GM12864 (cell line): ENCODE measurements around the gene ISOC2.
A peak's percentile ranks its signal among the peaks of the same experiment; 100 is the strongest.

ENCODE experiments used
- DNase-seq: peaks from one replicate; pipeline ENCODE4 v3.0.0-alpha.2; 2011; ENCODE audit warnings: low read depth
- H3K4me3 ChIP-seq: 2 replicates; pipeline ENCODE4 v1.5.1; 2011; ENCODE audit warnings: mild to moderate bottlenecking, low read depth, low read length, control low read depth
- TF ChIP-seq, protein P1 (sequence below): IDR thresholded peaks from 2 replicates; pipeline ENCODE4 v1.5.1; 2011; ENCODE audit warnings: low read depth, mild to moderate bottlenecking, moderate library complexity, low read length, control low read depth, inconsistent platforms; ENCODE audit errors: missing control alignments

ISOC2 gene

GRCh38 chr19:55484593-55485438 is 23.4 kb upstream of the ISOC2 start, which contains the start of gene NAT14:
NAT14 (plus strand) TSS chr19:55485188; CDS start chr19:55485709, 521 bp downstream.
- DNase-seq, result no peak
- H3K4me3 ChIP-seq, result peak within 1 kb of the TSS; percentile 70
- TF ChIP-seq, protein P1, sequence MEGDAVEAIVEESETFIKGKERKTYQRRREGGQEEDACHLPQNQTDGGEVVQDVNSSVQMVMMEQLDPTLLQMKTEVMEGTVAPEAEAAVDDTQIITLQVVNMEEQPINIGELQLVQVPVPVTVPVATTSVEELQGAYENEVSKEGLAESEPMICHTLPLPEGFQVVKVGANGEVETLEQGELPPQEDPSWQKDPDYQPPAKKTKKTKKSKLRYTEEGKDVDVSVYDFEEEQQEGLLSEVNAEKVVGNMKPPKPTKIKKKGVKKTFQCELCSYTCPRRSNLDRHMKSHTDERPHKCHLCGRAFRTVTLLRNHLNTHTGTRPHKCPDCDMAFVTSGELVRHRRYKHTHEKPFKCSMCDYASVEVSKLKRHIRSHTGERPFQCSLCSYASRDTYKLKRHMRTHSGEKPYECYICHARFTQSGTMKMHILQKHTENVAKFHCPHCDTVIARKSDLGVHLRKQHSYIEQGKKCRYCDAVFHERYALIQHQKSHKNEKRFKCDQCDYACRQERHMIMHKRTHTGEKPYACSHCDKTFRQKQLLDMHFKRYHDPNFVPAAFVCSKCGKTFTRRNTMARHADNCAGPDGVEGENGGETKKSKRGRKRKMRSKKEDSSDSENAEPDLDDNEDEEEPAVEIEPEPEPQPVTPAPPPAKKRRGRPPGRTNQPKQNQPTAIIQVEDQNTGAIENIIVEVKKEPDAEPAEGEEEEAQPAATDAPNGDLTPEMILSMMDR, result no peak

DNA sequence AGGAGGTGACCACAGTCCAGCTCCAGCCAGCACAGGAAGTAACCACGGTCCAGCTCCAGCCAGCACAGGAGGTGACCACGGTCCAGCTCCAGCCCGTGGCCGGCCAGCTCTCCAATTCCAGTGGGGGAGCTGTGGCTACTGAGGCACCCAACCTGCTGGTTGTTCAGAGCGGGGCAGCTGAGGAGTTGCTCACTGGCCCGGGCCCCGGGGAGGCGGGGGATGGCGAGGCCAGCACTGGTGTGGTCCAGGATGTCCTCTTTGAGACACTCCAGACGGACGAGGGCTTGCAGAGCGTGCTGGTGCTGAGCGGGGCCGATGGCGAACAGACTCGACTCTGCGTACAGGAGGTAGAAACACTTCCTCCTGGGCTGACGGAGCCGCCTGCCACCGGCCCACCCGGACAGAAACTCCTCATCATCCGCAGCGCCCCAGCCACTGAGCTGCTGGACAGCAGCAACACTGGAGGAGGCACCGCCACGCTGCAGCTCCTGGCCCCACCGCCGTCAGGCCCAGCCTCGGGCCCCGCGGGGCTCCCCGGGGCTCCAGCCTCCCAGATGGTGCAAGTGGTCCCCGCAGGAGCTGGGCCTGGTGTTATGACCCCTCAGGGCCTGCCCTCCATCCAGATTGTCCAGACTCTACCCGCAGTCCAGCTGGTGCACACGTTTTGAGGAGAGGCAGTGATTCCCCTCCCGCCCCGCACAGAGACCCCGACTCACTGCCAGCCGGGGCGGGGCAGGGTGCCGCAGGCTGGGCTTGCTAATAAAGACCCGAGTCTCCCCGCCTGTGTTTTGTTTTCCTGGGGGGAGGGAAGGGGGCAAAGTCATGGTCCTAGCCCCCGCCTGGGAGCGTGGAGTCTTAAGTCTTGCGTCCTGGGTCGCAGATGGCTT is 22.5 kb upstream of the ISOC2 start:
- H3K4me3 ChIP-seq, result peak overlapping the region; percentile 70
- no peak for DNase-seq
- TF ChIP-seq, protein P1, result no peak

GRCh38 chr19:55482967-55483705 is 21.7 kb upstream of the ISOC2 start:
- no peak overlapping the region for H3K4me3 ChIP-seq
- TF ChIP-seq, protein P1, result no peak
- DNase-seq, result no peak

DNA sequence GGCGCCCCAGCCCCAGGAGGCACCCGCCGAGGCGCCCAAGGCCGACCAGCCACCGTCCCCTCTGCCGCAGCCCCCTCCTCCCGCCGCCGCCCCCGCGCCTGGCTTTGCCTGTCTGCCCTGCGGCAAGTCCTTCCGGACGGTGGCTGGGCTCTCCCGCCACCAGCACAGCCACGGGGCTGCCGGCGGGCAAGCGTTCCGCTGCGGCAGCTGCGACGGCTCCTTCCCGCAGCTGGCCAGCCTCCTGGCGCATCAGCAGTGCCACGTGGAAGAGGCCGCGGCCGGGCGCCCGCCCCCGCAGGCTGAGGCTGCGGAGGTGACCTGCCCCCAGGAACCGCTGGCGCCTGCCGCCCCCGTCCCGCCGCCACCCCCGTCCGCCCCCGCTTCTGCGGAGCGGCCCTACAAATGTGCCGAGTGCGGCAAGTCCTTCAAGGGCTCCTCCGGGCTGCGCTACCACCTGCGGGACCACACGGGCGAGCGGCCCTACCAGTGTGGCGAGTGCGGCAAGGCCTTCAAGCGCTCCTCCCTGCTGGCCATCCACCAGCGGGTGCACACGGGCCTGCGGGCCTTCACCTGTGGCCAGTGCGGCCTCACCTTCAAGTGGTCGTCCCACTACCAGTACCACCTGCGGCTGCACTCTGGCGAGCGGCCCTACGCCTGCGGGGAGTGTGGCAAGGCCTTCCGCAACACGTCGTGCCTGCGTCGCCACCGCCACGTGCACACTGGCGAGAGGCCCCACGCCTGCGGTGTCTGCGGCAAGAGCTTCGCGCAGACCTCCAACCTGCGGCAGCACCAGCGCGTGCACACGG is 20.9 kb upstream of the ISOC2 start:
- TF ChIP-seq, protein P1, result no peak
- DNase-seq, result no peak

DNA sequence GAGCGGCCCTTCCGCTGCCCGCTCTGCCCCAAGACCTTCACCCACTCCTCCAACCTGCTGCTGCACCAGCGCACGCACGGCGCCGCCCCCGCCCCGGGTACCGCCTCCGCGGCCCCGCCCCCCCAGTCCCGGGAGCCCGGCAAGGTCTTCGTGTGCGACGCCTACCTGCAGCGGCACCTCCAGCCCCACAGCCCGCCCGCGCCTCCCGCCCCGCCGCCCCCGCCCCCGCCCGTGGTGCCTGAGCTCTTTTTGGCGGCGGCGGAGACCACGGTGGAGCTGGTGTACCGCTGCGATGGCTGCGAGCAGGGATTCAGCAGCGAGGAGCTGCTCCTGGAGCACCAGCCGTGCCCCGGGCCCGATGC is 20.3 kb upstream of the ISOC2 start:
- no peak overlapping the region for H3K4me3 ChIP-seq
- TF ChIP-seq, protein P1, result no peak
- DNase-seq, result no peak

More for the DNA sequence above, 20.9 kb upstream of the ISOC2 start:
- H3K4me3 ChIP-seq, result no peak overlapping the region
